H9 (cell line): Measurements from ENCODE around the gene CHID1. TPM values are rescaled to one million over a fixed set of nuclear protein-coding genes. Genes with fewer than 3 reads are reported as not detected.

Source experiments
- DNase-seq: peaks from one replicate; pipeline ENCODE4 v3.0.0-alpha.2; 2017
- H2AFZ ChIP-seq: one replicate; pipeline ENCODE4 v1.6.1; 2013; ENCODE audit warnings: mild to moderate bottlenecking, low read length, control low read depth, moderate library complexity
- H2AK5ac ChIP-seq: 2 replicates; pipeline ENCODE4 v1.6.1; 2013; ENCODE audit warnings: low read length, control low read depth, mixed read lengths; ENCODE audit not compliant: insufficient read length
- H2BK120ac ChIP-seq: one replicate; pipeline ENCODE4 v1.6.1; 2013; ENCODE audit warnings: low read depth, mild to moderate bottlenecking, low read length, control low read depth, inconsistent platforms; ENCODE audit not compliant: poor library complexity, severe bottlenecking
- H2BK12ac ChIP-seq: 2 replicates; pipeline ENCODE4 v1.6.1; 2013; ENCODE audit warnings: low read length, control low read depth, mixed read lengths, low read depth; ENCODE audit not compliant: insufficient read length
- H2BK15ac ChIP-seq: 2 replicates; pipeline ENCODE4 v1.6.1; 2013; ENCODE audit warnings: low read depth, low read length, control low read depth
- H2BK20ac ChIP-seq: one replicate; pipeline ENCODE4 v1.6.1; 2013; ENCODE audit warnings: low read depth, mild to moderate bottlenecking, low read length, control low read depth, inconsistent platforms; ENCODE audit not compliant: poor library complexity, severe bottlenecking
- H2BK5ac ChIP-seq: 2 replicates; pipeline ENCODE4 v1.6.1; 2013; ENCODE audit warnings: low read length, control low read depth, mixed read lengths; ENCODE audit not compliant: insufficient read length
- H3K14ac ChIP-seq: 2 replicates; pipeline ENCODE4 v1.6.1; 2013; ENCODE audit warnings: low read length, control low read depth; ENCODE audit not compliant: insufficient read depth
- H3K18ac ChIP-seq: 2 replicates; pipeline ENCODE4 v1.6.1; 2013; ENCODE audit warnings: low read depth, mild to moderate bottlenecking, mixed read lengths, low read length, control low read depth; ENCODE audit not compliant: insufficient read length
- H3K23ac ChIP-seq: 2 replicates; pipeline ENCODE4 v1.6.1; 2013; ENCODE audit warnings: low read length, control low read depth, mixed read lengths, low read depth; ENCODE audit not compliant: insufficient read length
- H3K23me2 ChIP-seq: 2 replicates; pipeline ENCODE4 v1.6.1; 2013; ENCODE audit warnings: low read depth, mild to moderate bottlenecking, mixed read lengths, low read length, control low read depth; ENCODE audit not compliant: insufficient read length, poor library complexity, severe bottlenecking
- H3K27ac ChIP-seq: 2 replicates; pipeline ENCODE4 v1.5.1; 2013; ENCODE audit warnings: low read length, control low read depth, mixed read lengths, low read depth; ENCODE audit not compliant: insufficient read length
- H3K27me3 ChIP-seq: 2 replicates; pipeline ENCODE4 v1.6.1; 2013; ENCODE audit warnings: low read length, control low read depth, inconsistent platforms; ENCODE audit not compliant: insufficient read depth
- H3K4ac ChIP-seq: 2 replicates; pipeline ENCODE4 v1.6.1; 2013; ENCODE audit warnings: low read depth, mild to moderate bottlenecking, control low read depth, inconsistent platforms, low read length, moderate library complexity
- H3K4me1 ChIP-seq: 2 replicates; pipeline ENCODE4 v1.6.1; 2013; ENCODE audit warnings: low read length, control low read depth, inconsistent platforms; ENCODE audit not compliant: insufficient read depth
- H3K4me2 ChIP-seq: 2 replicates; pipeline ENCODE4 v1.6.1; 2013; ENCODE audit warnings: low read length, control low read depth, mixed read lengths; ENCODE audit not compliant: insufficient read length, insufficient read depth
- H3K56ac ChIP-seq: 2 replicates; pipeline ENCODE4 v1.6.1; 2013; ENCODE audit warnings: low read depth, mild to moderate bottlenecking, mixed read lengths, low read length, control low read depth; ENCODE audit not compliant: insufficient read length
- H3K79me1 ChIP-seq: 2 replicates; pipeline ENCODE4 v1.6.1; 2013; ENCODE audit warnings: low read depth, mild to moderate bottlenecking, moderate library complexity, low read length, control low read depth, inconsistent platforms; ENCODE audit not compliant: insufficient read depth, poor library complexity, severe bottlenecking
- H3K79me2 ChIP-seq: 2 replicates; pipeline ENCODE4 v1.6.1; 2013; ENCODE audit warnings: low read length, control low read depth, inconsistent platforms; ENCODE audit not compliant: insufficient read depth
- H3K9ac ChIP-seq: 2 replicates; pipeline ENCODE4 v1.6.1; 2013; ENCODE audit warnings: low read length, control low read depth, mixed read lengths; ENCODE audit not compliant: insufficient read length; ENCODE audit errors: extremely low read depth
- H3K9me3 ChIP-seq: one replicate; pipeline ENCODE4 v1.6.1; 2013; ENCODE audit warnings: low read depth, low read length, inconsistent platforms; ENCODE audit not compliant: control insufficient read depth
- H3T11ph ChIP-seq: one replicate; pipeline ENCODE4 v1.6.1; 2013; ENCODE audit warnings: mild to moderate bottlenecking, low read length, control low read depth, inconsistent platforms
- H4K20me1 ChIP-seq: one replicate; pipeline ENCODE4 v1.6.1; 2013; ENCODE audit not compliant: control insufficient read depth, insufficient read length, insufficient read depth
- H4K5ac ChIP-seq: 2 replicates; pipeline ENCODE4 v1.6.1; 2013; ENCODE audit warnings: low read depth, mild to moderate bottlenecking, mixed read lengths, low read length, control low read depth; ENCODE audit not compliant: insufficient read length
- H4K8ac ChIP-seq: replicated peaks from 2 replicates; pipeline ENCODE4 v1.6.1; 2013; ENCODE audit warnings: low read length, control low read depth, mixed read lengths, low read depth; ENCODE audit not compliant: insufficient read length
- H4K91ac ChIP-seq: 2 replicates; pipeline ENCODE4 v1.6.1; 2013; ENCODE audit warnings: low read depth, mild to moderate bottlenecking, moderate library complexity, mixed read lengths, low read length, control low read depth; ENCODE audit not compliant: insufficient read length
- H3K27ac Mint-ChIP-seq, 3 experiments: 2 replicates in 2 of 3; 3 replicates in 1 of 3; pipeline ENCODE4 v1.8.0; 2020 to 2021; ENCODE audit warnings: mixed read lengths in 3 of 3, mild to moderate bottlenecking in 1 of 3, moderate library complexity in 1 of 3
- H3K27me3 Mint-ChIP-seq: 2 replicates; pipeline ENCODE4 v1.8.0; 2021; ENCODE audit warnings: low read depth, mild to moderate bottlenecking, moderate library complexity, mixed read lengths
- H3K36me3 Mint-ChIP-seq, 3 experiments: 2 replicates in 2 of 3; 3 replicates in 1 of 3; pipeline ENCODE4 v1.8.0; 2020 to 2021; ENCODE audit warnings: low read depth in 3 of 3, mixed read lengths in 3 of 3; ENCODE audit not compliant: insufficient read depth in 1 of 3
- H3K4me1 Mint-ChIP-seq, 2 experiments: 2 replicates each; pipeline ENCODE4 v1.8.0; 2020; ENCODE audit warnings: mixed read lengths in 2 of 2
- H3K4me3 Mint-ChIP-seq, 2 experiments: 2 replicates in 1 of 2; 3 replicates in 1 of 2; pipeline ENCODE4 v1.8.0; 2020 to 2021; ENCODE audit warnings: mild to moderate bottlenecking in 2 of 2, mixed read lengths in 2 of 2, moderate library complexity in 1 of 2
- H3K9me3 Mint-ChIP-seq, 2 experiments: 2 replicates in 1 of 2; 3 replicates in 1 of 2; pipeline ENCODE4 v1.8.0; 2020; ENCODE audit warnings: mild to moderate bottlenecking in 2 of 2, mixed read lengths in 2 of 2, moderate library complexity in 1 of 2
- CTCF ChIP-seq: fragments of 200-600 bp; sonication (generic); conservative IDR thresholded peaks from 3 replicates; pipeline ENCODE4 v1.8.0; 2021; ENCODE audit warnings: antibody characterized with exemption, mild to moderate bottlenecking
- WGBS: extraction: QIAGEN DNeasy Blood & Tissue Kit; methylation state at CpG from one replicate; pipeline ENCODE4 v1.1.7; 2013; ENCODE audit warnings: missing lambda C conversion rate, low lambda C conversion rate, mixed read lengths; ENCODE audit not compliant: insufficient read length; ENCODE audit errors: extremely low coverage; 5-methylcytosine and 5-hydroxymethylcytosine counted together
- total RNA-seq: library from RNA; stranded (reverse); gene quantifications from 2 replicates; pipeline ENCODE4 v1.2.1, GENCODE V29; 2021

The CHID1 gene
- total RNA-seq, 1 experiment from 2014 or later = 89.4 TPM

- no peaks in the 10 kb centered on the region for H3K9me3 ChIP-seq
- peaks cover under 1% of the 10 kb centered on the region; the same call in 1 of the 2 replicates for H3K4me1 ChIP-seq
- no peak within 1 kb of the TSS for H2BK120ac ChIP-seq
- Mint-ChIP-seq H3K4me1 (peaks cover 14 to 18% of the 10 kb centered on the region in 2 experiments), H3K4me3 (peak within 1 kb of the TSS; percentile 82 to 87), H3K36me3 (peaks cover 4 to 14% (median 12%) of the 10 kb centered on the region in 3 experiments; a peak in 5 of 7 replicates), H3K27me3 (no peaks in the 10 kb centered on the region), H3K9me3 (no peaks in the 10 kb centered on the region), H3K27ac (peak within 1 kb of the TSS in 2 of 3 experiments; percentile 57 to 96; a peak in 3 of 7 replicates)
- H2AK5ac ChIP-seq = no peak within 1 kb of the TSS
- no peak within 1 kb of the TSS for H3K18ac ChIP-seq
- peaks cover 11% of the 10 kb centered on the region; the same call in 1 of the 2 replicates for H3K79me2 ChIP-seq
- H3K4ac ChIP-seq = no peak within 1 kb of the TSS
- H3K56ac ChIP-seq = no peak within 1 kb of the TSS
- H2AFZ ChIP-seq = no peak within 1 kb of the TSS
- no peak within 1 kb of the TSS for H3T11ph ChIP-seq
- no peak within 1 kb of the TSS for H2BK5ac ChIP-seq
- no peak within 1 kb of the TSS for H2BK12ac ChIP-seq
- peak within 1 kb of the TSS; percentile 45 for H3K9ac ChIP-seq
- H2BK15ac ChIP-seq = no peak within 1 kb of the TSS; the same call in 1 of the 2 replicates
- H3K23me2 ChIP-seq = peaks cover 7% of the 10 kb centered on the region
- H4K91ac ChIP-seq = peak within 1 kb of the TSS; percentile 44
- no peak within 1 kb of the TSS for H3K27ac ChIP-seq
- H4K8ac ChIP-seq = no peak within 1 kb of the TSS
- no peaks in the 10 kb centered on the region for H4K20me1 ChIP-seq
- H3K4me2 ChIP-seq = peak within 1 kb of the TSS; percentile 76
- peaks cover 12% of the 10 kb centered on the region for H3K79me1 ChIP-seq
- H2BK20ac ChIP-seq = no peak within 1 kb of the TSS
- no peak within 1 kb of the TSS for H3K23ac ChIP-seq
- WGBS = no CpG with 5 or more reads among the region's 124 CpGs
- no peak within 1 kb of the TSS for H4K5ac ChIP-seq
- DNase-seq = peak; percentile 86
- TF ChIP-seq CTCF = peak; percentile 75
- H3K27me3 ChIP-seq = no peaks in the 10 kb centered on the region
- H3K14ac ChIP-seq = no peak within 1 kb of the TSS
Observed at GRCh38 chr11:925496-926301, 15.1 kb upstream of the CHID1 start, which contains the start of gene AP2A2. AP2A2 (plus strand) TSS chr11:925870; CDS start chr11:926022, 152 bp downstream.
